Suprapubic skin (tissue), 3 donors: ENCODE measurements around the gene CACNA1D.

Experiments used
- EP300 ChIP-seq: sonication (generic); formaldehyde crosslinking; IDR thresholded peaks from one replicate; pipeline ENCODE4 v1.6.1; 2017; ENCODE audit warnings: antibody characterized with exemption
- POLR2A ChIP-seq, 2 donors: fragments of 450-650 bp; IDR thresholded peaks; one replicate each; pipeline ENCODE4 v1.6.1; 2017; ENCODE audit warnings: antibody characterized with exemption in 2 of 2, mild to moderate bottlenecking in 2 of 2, moderate library complexity in 2 of 2
- TF ChIP-seq, protein P1 (sequence below), 2 donors: fragments of 200-600 bp in 1 of 2; fragments of 450-650 bp in 1 of 2; sonication (generic) in 1 of 2; IDR thresholded peaks; one replicate each; pipeline ENCODE4 v1.5.1; 2016 to 2019; ENCODE audit warnings: antibody characterized with exemption in 2 of 2, mild to moderate bottlenecking in 1 of 2, moderate library complexity in 1 of 2

DNA sequence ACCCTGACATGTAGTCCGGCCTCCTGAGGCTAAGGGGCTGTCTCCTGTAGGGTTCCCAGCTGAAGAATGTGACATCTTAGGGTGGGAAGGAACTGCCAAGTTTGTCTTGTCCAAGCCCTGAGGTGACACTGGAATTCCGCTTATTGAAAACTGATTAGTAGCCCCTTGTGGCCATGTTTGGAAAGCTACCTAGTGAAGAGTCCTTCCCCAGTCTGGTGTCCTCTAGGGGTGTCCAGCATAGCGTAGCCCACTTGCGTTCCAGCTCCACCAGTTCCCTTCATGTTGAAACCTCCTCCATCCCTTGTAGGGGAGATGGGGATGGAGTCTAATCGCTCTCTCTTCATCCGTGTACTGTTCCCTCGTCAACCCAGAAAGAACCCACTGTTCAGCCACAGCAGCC, 272.3 kb downstream of the CACNA1D start:
- no peak for TF ChIP-seq EP300
- TF ChIP-seq, protein P1, sequence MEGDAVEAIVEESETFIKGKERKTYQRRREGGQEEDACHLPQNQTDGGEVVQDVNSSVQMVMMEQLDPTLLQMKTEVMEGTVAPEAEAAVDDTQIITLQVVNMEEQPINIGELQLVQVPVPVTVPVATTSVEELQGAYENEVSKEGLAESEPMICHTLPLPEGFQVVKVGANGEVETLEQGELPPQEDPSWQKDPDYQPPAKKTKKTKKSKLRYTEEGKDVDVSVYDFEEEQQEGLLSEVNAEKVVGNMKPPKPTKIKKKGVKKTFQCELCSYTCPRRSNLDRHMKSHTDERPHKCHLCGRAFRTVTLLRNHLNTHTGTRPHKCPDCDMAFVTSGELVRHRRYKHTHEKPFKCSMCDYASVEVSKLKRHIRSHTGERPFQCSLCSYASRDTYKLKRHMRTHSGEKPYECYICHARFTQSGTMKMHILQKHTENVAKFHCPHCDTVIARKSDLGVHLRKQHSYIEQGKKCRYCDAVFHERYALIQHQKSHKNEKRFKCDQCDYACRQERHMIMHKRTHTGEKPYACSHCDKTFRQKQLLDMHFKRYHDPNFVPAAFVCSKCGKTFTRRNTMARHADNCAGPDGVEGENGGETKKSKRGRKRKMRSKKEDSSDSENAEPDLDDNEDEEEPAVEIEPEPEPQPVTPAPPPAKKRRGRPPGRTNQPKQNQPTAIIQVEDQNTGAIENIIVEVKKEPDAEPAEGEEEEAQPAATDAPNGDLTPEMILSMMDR (IDR thresholded peaks at IDR 0.05) = no peak
- no peak for TF ChIP-seq POLR2A (IDR thresholded peaks at IDR 0.05)
